GM12878 (cell line): ENCODE data around the gene PURA. TPM values are rescaled to one million over a fixed set of nuclear protein-coding genes. Genes with fewer than 3 reads are reported as not detected.
A peak's percentile ranks its signal among the peaks of the same experiment; 100 is the strongest.

Experiments
- ASH2L ChIP-seq: fragments of 300-600, 200-600 bp; sonication (generic); IDR thresholded peaks from 2 replicates; pipeline ENCODE4 v1.6.1; 2017; ENCODE audit warnings: low read depth, mild to moderate bottlenecking, borderline replicate concordance
- CEBPZ ChIP-seq: fragments of 150-350 bp; IDR thresholded peaks from 2 replicates; pipeline ENCODE4 v1.6.1; 2016; ENCODE audit warnings: low read depth, low read length
- ELK1 ChIP-seq: IDR thresholded peaks from 2 replicates; pipeline ENCODE4 v1.6.1; 2012; ENCODE audit warnings: low read depth, low read length, improper control_type of control experiment
- EP300 ChIP-seq, 2 experiments: fragments of 150-350 bp in 1 of 2; IDR thresholded peaks; 2 replicates each; pipeline ENCODE4 v1.6.1; 2011 to 2012; ENCODE audit warnings: low read depth in 2 of 2, low read length in 2 of 2, borderline replicate concordance in 1 of 2, improper control_type of control experiment in 1 of 2, inconsistent platforms in 1 of 2; ENCODE audit not compliant: control insufficient read depth in 1 of 2
- EZH2 ChIP-seq: IDR thresholded peaks from 2 replicates; pipeline ENCODE4 v1.6.1; 2012; ENCODE audit warnings: low read depth, mild to moderate bottlenecking, control low read depth, inconsistent platforms, low read length, borderline replicate concordance; ENCODE audit not compliant: control insufficient read depth
- FOXK2 ChIP-seq: fragments of 450-650 bp; IDR thresholded peaks from 2 replicates; pipeline ENCODE4 v1.6.1; 2017; ENCODE audit warnings: mild to moderate bottlenecking, moderate library complexity
- IRF5 ChIP-seq: fragments of 450-650 bp; IDR thresholded peaks from 2 replicates; pipeline ENCODE4 v1.6.1; 2017; ENCODE audit warnings: borderline replicate concordance
- PBX3 ChIP-seq: IDR thresholded peaks from 2 replicates; pipeline ENCODE4 v1.6.1; 2011; ENCODE audit warnings: mild to moderate bottlenecking, low read depth, low read length, moderate library complexity; ENCODE audit not compliant: insufficient replicate concordance
- PRDM15 ChIP-seq: fragments of 450-650 bp; formaldehyde crosslinking; IDR thresholded peaks from 2 replicates; pipeline ENCODE4 v1.4.0; 2020; ENCODE audit warnings: mild to moderate bottlenecking, moderate library complexity
- SREBF2 ChIP-seq: IDR thresholded peaks from 2 replicates; pipeline ENCODE4 v1.6.1; 2012; ENCODE audit warnings: mild to moderate bottlenecking, low read length
- USF1 ChIP-seq: IDR thresholded peaks from 2 replicates; pipeline ENCODE4 v1.6.1; 2011; ENCODE audit warnings: borderline replicate concordance, low read depth, mild to moderate bottlenecking, moderate library complexity, mixed read lengths, low read length; ENCODE audit not compliant: insufficient read depth; ENCODE audit errors: extremely low read length
- polyA plus RNA-seq, 11 experiments: library from polyadenylated mRNA; depleted of rRNA in 4 of 11; unstranded in 6 of 11; stranded (reverse) in 5 of 11; fragments of >200 nt; fragmentation: Nextera tagmentation in 4 of 11; fragmentation: Illumina TruSeq in 1 of 11; extraction: Ambion mirVana in 4 of 11; extraction: Trizol in 1 of 11; gene quantifications; 1 replicate in 1 of 11; 2 replicates in 10 of 11; pipeline versions ENCODE4 v1.2.1 to v1.2.3, GENCODE V29; 2011 to 2016; ENCODE audit warnings: inconsistent platforms in 2 of 11, missing spikeins in 2 of 11, low read depth in 1 of 11
- total RNA-seq, 4 experiments: library from RNA; depleted of rRNA in 3 of 4; stranded (reverse); fragments of >200 nt in 3 of 4; fragmentation: Illumina TruSeq in 1 of 4; extraction: Trizol in 1 of 4; gene quantifications; 2 replicates each; pipeline versions ENCODE4 v1.2.1 to v1.2.3, GENCODE V29; 2013 to 2021

The PURA gene
- total and polyA plus RNA-seq, 10 of the 15 experiments (the other 5 are each of a cell fraction or from before 2014, with no cell fraction given), result 3.3 to 11.8 (median 5.8) TPM

- TF ChIP-seq PRDM15 (CRISPR knock-in tag), result no peak
- peak; percentile 80 for TF ChIP-seq ELK1
- TF ChIP-seq SREBF2, result peak; percentile 61; the same call in 1 of the 2 replicates
- peak; percentile 69 for TF ChIP-seq USF1
- no peak for TF ChIP-seq ASH2L
- TF ChIP-seq EP300 (IDR thresholded peaks at IDR 0.05; ENCODE audit: borderline replicate concordance in 1 of 2, control insufficient read depth in 1 of 2, low read depth in 2 of 2, low read length in 2 of 2), result peak in 1 of 2 experiments; percentile 50; a peak in 1 of 4 replicates
- no peak for TF ChIP-seq PBX3
- TF ChIP-seq FOXK2, result no peak
- no peak for TF ChIP-seq EZH2
- TF ChIP-seq CEBPZ, result no peak
- no peak for TF ChIP-seq IRF5
Measured at GRCh38 chr5:140174465-140175366, 60.8 kb downstream of the PURA start, which contains the start of gene CYSTM1 (continued).
